Fibroblast of the aortic adventitia (primary cell): ENCODE results near the gene KCNMB1. TPM values are rescaled to one million over a fixed set of nuclear protein-coding genes. Genes with fewer than 3 reads are reported as not detected.

Source experiments
- DNase-seq: peaks from one replicate; pipeline ENCODE4 v3.0.0-alpha.2; 2010; ENCODE audit warnings: low read depth
- H3K4me3 ChIP-seq: 2 replicates; pipeline ENCODE4 v1.5.1; 2011; ENCODE audit warnings: low read depth, mild to moderate bottlenecking, control low read depth, low read length, moderate library complexity
- total RNA-seq: library from RNA; depleted of rRNA; stranded (reverse); fragments of >200 nt; gene quantifications from 2 replicates; pipeline ENCODE4 v1.2.3, GENCODE V29; 2012; ENCODE audit warnings: low replicate concordance
- TF ChIP-seq, protein P1 (sequence below): IDR thresholded peaks from 2 replicates; pipeline ENCODE4 v1.5.1; 2011; ENCODE audit warnings: mild to moderate bottlenecking, low read length, control low read depth, inconsistent platforms; ENCODE audit not compliant: insufficient read depth

KCNMB1 gene
- total RNA-seq, 1 donor, result not detected

DNA sequence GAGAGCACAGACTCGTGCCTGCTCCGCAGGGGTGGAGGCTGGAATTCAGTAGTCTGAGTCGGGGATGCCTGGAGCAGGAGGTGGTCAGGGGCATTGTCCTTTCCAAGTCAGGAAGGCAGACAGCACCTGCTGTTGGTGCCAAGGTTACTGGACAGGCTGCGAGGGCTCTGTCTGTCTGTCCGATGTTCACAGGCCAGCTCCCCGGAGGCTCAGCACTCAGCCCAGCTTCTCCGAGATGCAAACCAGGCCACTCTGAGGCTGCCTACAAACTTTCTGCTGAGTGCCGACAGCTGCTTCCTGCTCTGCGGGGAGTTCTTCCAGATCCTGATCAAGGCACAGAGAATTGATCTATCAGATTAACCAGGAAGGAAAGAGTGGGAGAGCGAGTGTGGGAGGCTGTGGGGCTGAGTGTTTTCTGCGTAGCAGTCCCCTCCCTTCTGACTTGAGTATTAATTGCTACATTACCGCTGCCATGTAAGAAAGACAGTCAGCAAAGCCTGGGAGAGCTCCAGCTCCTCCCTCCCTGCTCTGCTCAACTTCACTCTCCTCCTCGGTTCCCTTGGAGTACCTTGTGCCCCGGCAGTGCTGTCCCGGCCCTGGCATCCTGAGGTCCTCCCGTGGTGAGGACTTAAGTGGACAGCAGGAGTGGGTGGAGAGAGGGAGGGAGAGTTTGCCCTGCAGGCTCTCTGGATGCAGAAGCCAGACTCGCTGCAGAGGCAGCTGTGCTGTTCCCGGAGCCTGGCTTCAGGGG lies 36.0 kb downstream of the KCNMB1 start:
- TF ChIP-seq, protein P1, sequence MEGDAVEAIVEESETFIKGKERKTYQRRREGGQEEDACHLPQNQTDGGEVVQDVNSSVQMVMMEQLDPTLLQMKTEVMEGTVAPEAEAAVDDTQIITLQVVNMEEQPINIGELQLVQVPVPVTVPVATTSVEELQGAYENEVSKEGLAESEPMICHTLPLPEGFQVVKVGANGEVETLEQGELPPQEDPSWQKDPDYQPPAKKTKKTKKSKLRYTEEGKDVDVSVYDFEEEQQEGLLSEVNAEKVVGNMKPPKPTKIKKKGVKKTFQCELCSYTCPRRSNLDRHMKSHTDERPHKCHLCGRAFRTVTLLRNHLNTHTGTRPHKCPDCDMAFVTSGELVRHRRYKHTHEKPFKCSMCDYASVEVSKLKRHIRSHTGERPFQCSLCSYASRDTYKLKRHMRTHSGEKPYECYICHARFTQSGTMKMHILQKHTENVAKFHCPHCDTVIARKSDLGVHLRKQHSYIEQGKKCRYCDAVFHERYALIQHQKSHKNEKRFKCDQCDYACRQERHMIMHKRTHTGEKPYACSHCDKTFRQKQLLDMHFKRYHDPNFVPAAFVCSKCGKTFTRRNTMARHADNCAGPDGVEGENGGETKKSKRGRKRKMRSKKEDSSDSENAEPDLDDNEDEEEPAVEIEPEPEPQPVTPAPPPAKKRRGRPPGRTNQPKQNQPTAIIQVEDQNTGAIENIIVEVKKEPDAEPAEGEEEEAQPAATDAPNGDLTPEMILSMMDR, result no peak
- no peak overlapping the region for H3K4me3 ChIP-seq
- DNase-seq, result no peak

DNA sequence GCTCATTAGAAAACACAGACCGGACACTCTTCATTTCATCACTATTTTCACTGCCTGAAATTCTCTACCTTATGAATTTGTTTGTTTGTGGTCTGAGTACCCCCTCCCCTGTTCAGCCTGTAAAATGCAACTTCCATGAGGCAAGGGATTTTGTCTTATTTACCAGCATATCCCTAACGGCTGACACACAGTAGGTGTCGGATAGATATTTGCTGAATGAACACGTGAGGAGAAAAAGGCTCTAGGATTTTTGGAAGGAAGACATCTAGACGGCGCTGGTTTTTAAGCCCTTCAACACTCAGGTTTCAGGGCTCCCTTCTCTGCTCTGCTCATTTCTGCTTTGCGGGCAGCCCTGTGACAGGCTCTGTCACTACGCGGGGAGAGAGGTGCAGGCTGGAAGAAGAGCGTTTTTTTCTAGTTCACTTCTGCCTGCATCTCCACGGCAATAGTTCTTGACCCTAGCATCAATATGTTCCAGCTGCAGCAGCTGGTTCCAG lies 41.0 kb downstream of the KCNMB1 start:
- TF ChIP-seq, protein P1, result peak; percentile 3
- DNase-seq, result no peak

DNA sequence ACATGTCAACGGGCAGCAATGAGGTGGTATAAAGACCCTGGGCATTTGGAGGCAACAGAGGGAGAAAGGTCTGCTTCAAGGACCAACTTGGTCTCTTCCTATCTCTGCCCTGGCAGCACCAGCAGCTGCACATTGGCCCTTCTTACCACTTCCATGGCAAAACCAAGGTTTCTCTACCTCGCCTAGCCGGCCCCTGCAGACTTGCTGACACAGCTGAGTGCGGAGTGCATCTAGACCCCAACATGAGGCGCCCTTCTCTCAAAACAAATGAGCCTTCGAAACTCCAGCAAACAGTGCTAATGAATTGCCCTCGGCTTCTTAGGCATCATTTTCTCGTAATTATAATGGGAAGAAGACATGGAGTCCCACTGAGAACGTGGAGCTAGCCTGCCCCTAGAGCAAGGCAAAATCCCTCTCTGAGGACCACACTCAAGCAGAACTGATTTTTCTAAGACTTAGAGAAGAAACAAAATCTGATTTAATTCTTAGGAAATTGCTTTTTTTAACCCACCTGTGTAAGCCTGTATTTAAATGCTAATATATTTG lies 42.1 kb downstream of the KCNMB1 start:
- no peak overlapping the region for H3K4me3 ChIP-seq
- DNase-seq, result no peak
- TF ChIP-seq, protein P1, result no peak

More for the DNA sequence above, 41.0 kb downstream of the KCNMB1 start:
- no peak overlapping the region for H3K4me3 ChIP-seq

DNA sequence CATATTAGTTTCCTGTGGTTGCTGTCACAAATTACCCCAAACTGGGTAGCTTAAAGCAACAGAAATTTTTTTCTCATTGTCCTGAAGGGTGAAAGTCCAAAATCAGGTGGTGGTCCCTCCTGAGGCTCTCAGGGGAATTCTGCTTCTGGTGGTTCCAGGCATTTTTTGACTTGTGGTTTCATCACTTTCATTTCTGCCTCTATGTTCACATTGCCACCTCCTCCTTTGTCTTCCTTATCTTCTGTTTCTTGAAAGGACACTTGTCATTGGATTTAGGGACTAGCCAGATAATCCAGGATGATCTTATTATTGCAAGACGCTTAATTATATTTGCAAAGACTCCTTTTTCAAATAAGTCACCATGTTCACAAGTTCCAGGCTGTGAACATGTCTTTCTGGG lies 43.2 kb downstream of the KCNMB1 start:
- DNase-seq, result no peak
- H3K4me3 ChIP-seq, result no peak overlapping the region
- TF ChIP-seq, protein P1, result no peak

DNA sequence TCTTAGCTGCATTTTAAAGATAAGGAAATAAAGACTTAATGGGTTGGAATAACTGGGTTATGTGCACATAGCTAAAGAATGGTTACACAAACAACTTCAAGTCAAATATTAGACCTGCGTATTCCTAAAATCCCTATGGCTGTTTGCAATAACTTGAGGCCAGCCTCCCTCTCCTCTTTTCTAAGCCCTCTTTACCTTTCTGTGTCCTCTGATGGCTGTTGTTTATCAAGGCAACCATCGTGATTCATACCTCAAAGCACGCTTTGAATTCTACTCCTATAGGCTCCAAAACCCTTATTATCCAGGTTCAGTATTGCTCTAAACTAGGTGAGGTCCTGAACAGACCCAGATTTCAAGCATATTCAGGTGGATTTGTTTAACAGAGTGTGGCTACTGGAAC lies 46.0 kb downstream of the KCNMB1 start:
- TF ChIP-seq, protein P1, result no peak
- DNase-seq, result no peak
- no peak overlapping the region for H3K4me3 ChIP-seq

DNA sequence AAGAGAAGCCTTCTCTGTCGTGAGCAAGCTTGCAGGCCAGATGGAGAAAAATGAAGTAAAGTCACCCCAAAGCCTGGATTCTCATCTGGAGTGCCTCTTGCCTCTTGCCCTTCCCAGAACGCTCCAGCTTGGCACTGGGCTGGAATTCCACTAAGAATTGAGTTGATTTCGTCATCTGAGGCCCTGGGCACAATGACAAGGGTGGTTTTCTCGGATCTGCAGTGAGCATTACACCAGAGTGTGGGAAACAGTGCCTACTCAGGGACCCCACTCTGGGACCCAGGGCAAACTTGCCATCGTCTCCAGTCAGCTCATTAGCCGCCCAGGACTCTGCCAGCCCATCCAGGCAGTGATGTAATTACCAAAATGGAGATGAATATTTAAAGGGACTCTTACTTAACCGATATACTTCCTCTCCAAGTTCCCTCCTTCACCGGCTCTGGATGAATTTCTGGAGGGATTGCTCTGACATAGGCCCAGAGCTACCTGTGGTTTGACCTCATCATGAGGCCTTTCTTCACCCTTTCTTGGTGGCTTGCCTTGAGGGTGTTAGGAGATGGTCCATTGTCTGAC lies 46.9 kb downstream of the KCNMB1 start:
- no peak for DNase-seq
- H3K4me3 ChIP-seq, result no peak overlapping the region
- TF ChIP-seq, protein P1, result no peak
